ENCODE data around the gene CDCA5. TPM values are rescaled to one million over a fixed set of nuclear protein-coding genes. Genes with fewer than 3 reads are reported as not detected.

Gene CDCA5
- total and polyA plus RNA-seq, 2 donors (not counting 1 experiment from before 2014, with no cell fraction given) = 3.0 to 4.6 TPM

DNA sequence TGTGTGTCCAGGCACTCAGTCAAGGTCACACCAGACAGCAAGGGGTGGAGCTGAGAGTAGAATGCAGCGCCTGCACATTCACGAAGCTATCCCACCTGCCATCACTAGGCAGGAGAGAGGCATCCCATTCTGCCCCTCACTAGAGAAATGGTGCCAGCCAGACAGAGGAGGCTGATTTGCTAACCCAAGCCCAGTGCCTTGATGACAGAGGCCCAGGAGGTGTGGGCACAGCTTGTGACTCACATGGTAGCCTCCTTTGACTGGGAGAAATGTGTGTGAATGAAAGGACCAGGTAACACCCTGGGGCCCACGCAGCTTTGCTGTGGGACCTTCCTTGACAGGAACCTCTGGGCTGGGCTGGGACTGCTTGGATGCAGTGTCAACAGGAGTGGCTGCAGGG is 20.3 kb downstream of the CDCA5 start:
- Histone ChIP-seq H3K9me3 (ENCODE audit: control insufficient read depth, insufficient read depth, low read depth, low read length) (no peaks in the 10 kb centered on the region), H3K4me3 (replicated peaks in 1 of 4; ENCODE audit: control extremely low read depth in 1 of 4, insufficient read depth in 1 of 4, low read depth in 3 of 4, low read length in 4 of 4) (no peak overlapping the region), H3K27ac (ENCODE audit: insufficient read depth, low read length) (no peak overlapping the region), H3K27me3 (ENCODE audit: control insufficient read depth, insufficient read depth, low read length) (no peaks in the 10 kb centered on the region), H2AFZ (ENCODE audit: low read length) (no peak overlapping the region), H3K4me2 (ENCODE audit: extremely low read depth, insufficient read depth, low read length) (no peak overlapping the region), H3K9ac (ENCODE audit: insufficient read depth, low read length) (no peak overlapping the region), H4K20me1 (ENCODE audit: control insufficient read depth, extremely low read depth, insufficient read depth, low read length) (no peaks in the 10 kb centered on the region), H3K79me2 (ENCODE audit: control insufficient read depth, insufficient read depth, low read length) (no peaks in the 10 kb centered on the region), H3K4me1 (ENCODE audit: control insufficient read depth, extremely low read depth, insufficient read depth, low read length) (no peaks in the 10 kb centered on the region), H3K36me3 (ENCODE audit: control insufficient read depth, insufficient read depth, low read length) (no peaks in the 10 kb centered on the region)
- TF ChIP-seq, protein P1, sequence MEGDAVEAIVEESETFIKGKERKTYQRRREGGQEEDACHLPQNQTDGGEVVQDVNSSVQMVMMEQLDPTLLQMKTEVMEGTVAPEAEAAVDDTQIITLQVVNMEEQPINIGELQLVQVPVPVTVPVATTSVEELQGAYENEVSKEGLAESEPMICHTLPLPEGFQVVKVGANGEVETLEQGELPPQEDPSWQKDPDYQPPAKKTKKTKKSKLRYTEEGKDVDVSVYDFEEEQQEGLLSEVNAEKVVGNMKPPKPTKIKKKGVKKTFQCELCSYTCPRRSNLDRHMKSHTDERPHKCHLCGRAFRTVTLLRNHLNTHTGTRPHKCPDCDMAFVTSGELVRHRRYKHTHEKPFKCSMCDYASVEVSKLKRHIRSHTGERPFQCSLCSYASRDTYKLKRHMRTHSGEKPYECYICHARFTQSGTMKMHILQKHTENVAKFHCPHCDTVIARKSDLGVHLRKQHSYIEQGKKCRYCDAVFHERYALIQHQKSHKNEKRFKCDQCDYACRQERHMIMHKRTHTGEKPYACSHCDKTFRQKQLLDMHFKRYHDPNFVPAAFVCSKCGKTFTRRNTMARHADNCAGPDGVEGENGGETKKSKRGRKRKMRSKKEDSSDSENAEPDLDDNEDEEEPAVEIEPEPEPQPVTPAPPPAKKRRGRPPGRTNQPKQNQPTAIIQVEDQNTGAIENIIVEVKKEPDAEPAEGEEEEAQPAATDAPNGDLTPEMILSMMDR (conservative IDR thresholded peaks at IDR 0.05 in 1 of 2, IDR thresholded peaks at IDR 0.05 in 1 of 2; ENCODE audit: low read depth in 1 of 2, low read length in 2 of 2) = no peak
- no peak for TF ChIP-seq EZH2 (IDR thresholded peaks at IDR 0.05; ENCODE audit: low read length, missing control alignments)
- DNase-seq (ENCODE audit: low read depth in 2 of 2) = no peak

DNA sequence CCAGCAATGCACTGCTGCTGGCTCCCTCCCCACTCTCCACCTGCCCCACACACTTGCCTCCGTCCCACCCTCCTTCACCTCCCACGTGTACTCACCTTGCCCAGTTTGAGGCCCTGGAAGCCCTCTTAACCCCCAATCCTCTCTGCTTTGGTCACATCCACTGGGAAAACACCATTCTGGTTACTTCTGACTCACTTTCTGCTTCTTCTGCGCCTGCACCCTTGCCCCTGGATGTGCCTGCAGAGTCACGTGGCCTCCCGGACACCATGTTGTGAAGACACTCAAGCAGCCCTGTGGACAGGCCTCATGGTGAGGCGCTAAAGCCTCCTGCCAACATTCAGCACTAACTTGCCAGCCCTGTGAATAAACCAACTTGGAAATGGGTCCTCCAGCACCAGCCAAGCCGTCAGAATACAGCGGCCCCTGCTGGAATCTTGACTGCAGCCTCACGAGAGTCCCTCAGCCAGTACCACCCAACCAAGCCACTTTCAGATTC is 22.9 kb downstream of the CDCA5 start:
- Histone ChIP-seq H3K27me3 (ENCODE audit: control insufficient read depth, insufficient read depth, low read length) (no peaks in the 10 kb centered on the region), H3K79me2 (ENCODE audit: control insufficient read depth, insufficient read depth, low read length) (no peaks in the 10 kb centered on the region), H3K4me3 (replicated peaks in 1 of 4; ENCODE audit: control extremely low read depth in 1 of 4, insufficient read depth in 1 of 4, low read depth in 3 of 4, low read length in 4 of 4) (no peak overlapping the region), H3K9ac (ENCODE audit: insufficient read depth, low read length) (no peak overlapping the region), H2AFZ (ENCODE audit: low read length) (no peak overlapping the region), H3K4me1 (ENCODE audit: control insufficient read depth, extremely low read depth, insufficient read depth, low read length) (no peaks in the 10 kb centered on the region), H3K4me2 (ENCODE audit: extremely low read depth, insufficient read depth, low read length) (no peak overlapping the region), H4K20me1 (ENCODE audit: control insufficient read depth, extremely low read depth, insufficient read depth, low read length) (no peaks in the 10 kb centered on the region), H3K27ac (ENCODE audit: insufficient read depth, low read length) (no peak overlapping the region), H3K36me3 (ENCODE audit: control insufficient read depth, insufficient read depth, low read length) (no peaks in the 10 kb centered on the region), H3K9me3 (ENCODE audit: control insufficient read depth, insufficient read depth, low read depth, low read length) (no peaks in the 10 kb centered on the region)
- TF ChIP-seq EZH2 (IDR thresholded peaks at IDR 0.05; ENCODE audit: low read length, missing control alignments) = no peak
- TF ChIP-seq, protein P1 (conservative IDR thresholded peaks at IDR 0.05 in 1 of 2, IDR thresholded peaks at IDR 0.05 in 1 of 2; ENCODE audit: low read depth in 1 of 2, low read length in 2 of 2) = peak in 1 of 2 donors; percentile 37
- DNase-seq (ENCODE audit: low read depth in 2 of 2) = peak; percentile 8 to 27

DNA sequence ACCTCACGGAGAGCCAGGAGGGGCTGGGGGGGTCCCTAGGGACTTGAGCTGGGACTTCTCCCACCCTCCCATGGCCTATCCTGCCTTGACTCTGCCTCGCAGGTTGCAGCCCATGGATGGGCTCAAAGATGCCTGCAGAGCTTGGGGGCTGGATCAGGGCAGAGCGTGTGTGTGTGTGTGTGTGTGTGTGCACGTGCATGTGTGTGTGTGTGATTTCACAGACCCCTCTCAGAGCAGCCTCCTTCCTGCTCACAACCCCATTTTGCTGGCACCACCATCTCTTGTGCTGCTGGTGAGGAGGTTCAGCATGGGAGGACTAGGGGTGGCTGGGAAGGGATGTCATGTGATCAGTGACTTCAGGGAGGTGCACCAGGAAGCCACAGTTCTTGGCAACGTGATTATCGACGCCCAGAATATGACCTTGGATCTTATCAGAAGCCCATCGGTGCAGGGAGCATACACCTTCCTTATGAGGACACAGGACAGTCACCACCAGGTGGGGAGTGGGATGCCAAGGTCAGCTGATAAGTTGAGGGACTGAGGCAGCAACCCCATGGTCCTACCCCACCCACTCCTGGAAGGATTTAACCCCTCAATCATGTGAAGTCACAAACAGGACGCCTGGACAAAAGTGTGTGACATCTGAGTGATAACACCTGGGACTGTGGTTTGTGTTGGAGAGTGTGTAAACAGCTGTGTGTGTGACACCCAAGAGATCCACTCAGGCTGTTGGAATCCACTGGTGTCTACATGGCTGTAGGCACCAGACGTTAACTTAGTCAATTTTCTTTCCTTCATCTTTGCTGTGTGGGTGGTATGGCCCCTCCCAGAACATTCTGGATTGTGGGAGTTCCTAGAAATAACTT is 23.6 kb downstream of the CDCA5 start:
- H3K27ac ChIP-seq (ENCODE audit: insufficient read depth, low read length) = no peak overlapping the region
- peak; percentile 8 to 30 for DNase-seq (ENCODE audit: low read depth in 2 of 2)
- TF ChIP-seq, protein P1 (conservative IDR thresholded peaks at IDR 0.05 in 1 of 2, IDR thresholded peaks at IDR 0.05 in 1 of 2; ENCODE audit: low read depth in 1 of 2, low read length in 2 of 2) = no peak
- TF ChIP-seq EZH2 (IDR thresholded peaks at IDR 0.05; ENCODE audit: low read length, missing control alignments) = no peak
- H3K27me3 ChIP-seq (ENCODE audit: control insufficient read depth, insufficient read depth, low read length) = no peaks in the 10 kb centered on the region
- H4K20me1 ChIP-seq (ENCODE audit: control insufficient read depth, extremely low read depth, insufficient read depth, low read length) = no peaks in the 10 kb centered on the region
- no peaks in the 10 kb centered on the region for H3K79me2 ChIP-seq (ENCODE audit: control insufficient read depth, insufficient read depth, low read length)
- H2AFZ ChIP-seq (ENCODE audit: low read length) = no peak overlapping the region
- no peak overlapping the region for H3K9ac ChIP-seq (ENCODE audit: insufficient read depth, low read length)
- H3K4me3 ChIP-seq (replicated peaks in 1 of 4; ENCODE audit: control extremely low read depth in 1 of 4, insufficient read depth in 1 of 4, low read depth in 3 of 4, low read length in 4 of 4) = no peak overlapping the region
- H3K36me3 ChIP-seq (ENCODE audit: control insufficient read depth, insufficient read depth, low read length) = no peaks in the 10 kb centered on the region
- no peaks in the 10 kb centered on the region for H3K4me1 ChIP-seq (ENCODE audit: control insufficient read depth, extremely low read depth, insufficient read depth, low read length)
- no peak overlapping the region for H3K4me2 ChIP-seq (ENCODE audit: extremely low read depth, insufficient read depth, low read length)
- H3K9me3 ChIP-seq (ENCODE audit: control insufficient read depth, insufficient read depth, low read depth, low read length) = no peaks in the 10 kb centered on the region

All from fibroblast of lung (primary cell).